ENCODE results near the gene TBC1D30.

TBC1D30 gene

DNA sequence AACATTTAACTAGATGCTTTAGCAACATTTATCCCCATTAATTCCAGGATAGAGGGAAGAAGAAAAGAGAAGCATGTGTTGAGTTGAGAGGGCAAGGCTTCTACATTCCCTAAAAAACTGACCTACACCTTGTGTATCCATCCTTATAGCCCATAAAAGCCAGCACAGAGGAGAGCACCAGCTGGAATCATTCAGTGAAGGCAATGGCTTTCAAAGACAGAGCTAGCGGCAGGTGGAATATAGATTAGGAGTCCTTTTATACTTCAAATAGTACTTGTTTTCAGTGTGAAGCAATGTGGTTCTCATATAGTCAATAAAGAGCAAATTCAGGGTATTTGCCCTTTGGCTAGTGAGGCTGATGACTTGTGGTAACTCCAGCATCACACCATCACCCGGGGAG, 94.4 kb downstream of the TBC1D30 start:
- no peak overlapping the region for H2AK5ac ChIP-seq (ENCODE audit: low read depth, low read length)
- no peak overlapping the region for H2BK15ac ChIP-seq (ENCODE audit: low read length)
- H3K4me2 ChIP-seq (ENCODE audit: insufficient read depth, low read length, poor library complexity, severe bottlenecking) = no peak overlapping the region
- H3K27ac ChIP-seq (replicated peaks; ENCODE audit: low read length) = no peak overlapping the region
- no peak overlapping the region for H3K14ac ChIP-seq (ENCODE audit: low read length)
- no peak overlapping the region for H4K91ac ChIP-seq (ENCODE audit: low read depth, low read length, poor library complexity)
- H3K79me1 ChIP-seq (ENCODE audit: low read depth, low read length) = no peaks in the 10 kb centered on the region
- no peaks in the 10 kb centered on the region for H3K4me1 ChIP-seq (ENCODE audit: control insufficient read depth in 2 of 2, insufficient read depth in 1 of 2, low read depth in 1 of 2, low read length in 2 of 2)
- H4K8ac ChIP-seq (ENCODE audit: low read depth, low read length) = no peak overlapping the region
- DNase-seq (ENCODE audit: low spot score) = no peak
- H2BK12ac ChIP-seq (ENCODE audit: low read length) = no peak overlapping the region
- no peak overlapping the region for H2AFZ ChIP-seq (ENCODE audit: low read length)
- no CpG with 5 or more reads among the region's 2 CpGs for WGBS, 2 donors (ENCODE audit: extremely low coverage in 2 of 2, insufficient read length in 2 of 2, insufficient replicate concordance in 1 of 2)
- H3K9ac ChIP-seq (ENCODE audit: low read depth, low read length, poor library complexity) = no peak overlapping the region
- H3K4me3 ChIP-seq (ENCODE audit: low read length in 2 of 2) = no peak overlapping the region
- H3K9me3 ChIP-seq (replicated peaks in 1 of 2; ENCODE audit: control insufficient read depth in 2 of 2, insufficient read depth in 1 of 2, low read depth in 1 of 2, low read length in 2 of 2) = peaks cover 0 to 4% of the 10 kb centered on the region in 2 donors
- no peak overlapping the region for H2BK5ac ChIP-seq (ENCODE audit: low read length)
- no peaks in the 10 kb centered on the region for H3K36me3 ChIP-seq (replicated peaks in 1 of 2; ENCODE audit: control insufficient read depth in 2 of 2, insufficient read depth in 2 of 2, low read length in 2 of 2)
- H3K18ac ChIP-seq (ENCODE audit: low read length) = no peak overlapping the region
- no peak overlapping the region for H3K23ac ChIP-seq (ENCODE audit: low read depth, low read length, poor library complexity)
- H3K4ac ChIP-seq (ENCODE audit: low read length) = no peak overlapping the region
- no peak overlapping the region for H2BK120ac ChIP-seq (ENCODE audit: low read depth, low read length)
- no peaks in the 10 kb centered on the region for H3K27me3 ChIP-seq (ENCODE audit: control insufficient read depth in 3 of 3, insufficient read depth in 3 of 3, low read depth in 1 of 3, low read length in 3 of 3)

DNA sequence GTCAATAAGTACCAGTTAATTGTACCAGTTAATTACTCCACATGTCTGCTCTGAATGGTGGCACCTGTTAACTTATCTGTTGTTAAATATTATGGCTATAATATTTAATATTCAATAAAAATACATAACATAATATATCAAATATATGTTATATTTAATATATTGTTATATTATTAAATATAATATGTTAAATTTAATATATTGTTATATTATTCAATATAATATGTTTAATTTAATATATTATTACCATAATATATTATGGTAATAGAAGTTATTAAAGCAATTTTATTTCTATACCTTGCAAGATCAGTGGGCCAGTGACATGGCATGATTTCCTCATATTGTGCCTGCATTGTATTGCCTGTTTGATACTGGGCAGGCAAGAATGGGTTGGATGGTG, 98.4 kb downstream of the TBC1D30 start:
- Histone ChIP-seq H2BK120ac (ENCODE audit: low read depth, low read length) (no peak overlapping the region), H3K36me3 (replicated peaks in 1 of 2; ENCODE audit: control insufficient read depth in 2 of 2, insufficient read depth in 2 of 2, low read length in 2 of 2) (no peaks in the 10 kb centered on the region), H2BK5ac (ENCODE audit: low read length) (no peak overlapping the region), H3K18ac (ENCODE audit: low read length) (no peak overlapping the region), H3K23ac (ENCODE audit: low read depth, low read length, poor library complexity) (no peak overlapping the region), H2BK12ac (ENCODE audit: low read length) (no peak overlapping the region), H2AK5ac (ENCODE audit: low read depth, low read length) (no peak overlapping the region), H3K4me3 (ENCODE audit: low read length in 2 of 2) (no peak overlapping the region), H4K8ac (ENCODE audit: low read depth, low read length) (no peak overlapping the region), H3K14ac (ENCODE audit: low read length) (no peak overlapping the region), H3K79me1 (ENCODE audit: low read depth, low read length) (no peaks in the 10 kb centered on the region), H2AFZ (ENCODE audit: low read length) (no peak overlapping the region), H4K91ac (ENCODE audit: low read depth, low read length, poor library complexity) (no peak overlapping the region), H3K4me1 (ENCODE audit: control insufficient read depth in 2 of 2, insufficient read depth in 1 of 2, low read depth in 1 of 2, low read length in 2 of 2) (no peaks in the 10 kb centered on the region), H3K9ac (ENCODE audit: low read depth, low read length, poor library complexity) (no peak overlapping the region), H3K27ac (replicated peaks; ENCODE audit: low read length) (no peak overlapping the region), H3K9me3 (replicated peaks in 1 of 2; ENCODE audit: control insufficient read depth in 2 of 2, insufficient read depth in 1 of 2, low read depth in 1 of 2, low read length in 2 of 2) (peaks cover 0 to 2% of the 10 kb centered on the region in 2 donors), H3K4ac (ENCODE audit: low read length) (no peak overlapping the region), H3K4me2 (ENCODE audit: insufficient read depth, low read length, poor library complexity, severe bottlenecking) (no peak overlapping the region), H2BK15ac (ENCODE audit: low read length) (no peak overlapping the region), H3K27me3 (ENCODE audit: control insufficient read depth in 3 of 3, insufficient read depth in 3 of 3, low read depth in 1 of 3, low read length in 3 of 3) (no peaks in the 10 kb centered on the region)
- DNase-seq (ENCODE audit: low spot score) = no peak

DNA sequence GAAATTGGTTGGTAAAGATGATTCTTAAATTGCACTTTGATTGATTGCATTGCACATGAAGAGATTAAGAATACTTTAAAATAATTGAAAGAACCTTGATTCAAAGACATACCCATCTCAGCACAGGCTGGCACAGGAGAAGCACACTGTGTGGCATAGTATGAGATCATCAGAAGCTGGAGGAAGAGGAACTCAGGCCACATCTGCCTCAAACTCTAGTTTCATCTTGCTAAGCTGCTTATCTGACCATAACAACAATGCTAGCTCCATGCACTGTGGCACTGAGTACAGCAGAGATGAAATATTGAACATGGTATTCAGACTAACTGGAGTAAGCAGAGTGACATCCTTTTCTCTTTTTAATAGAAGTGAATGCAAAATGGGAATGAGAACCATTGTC, 99.1 kb downstream of the TBC1D30 start:
- no peak overlapping the region for H3K4ac ChIP-seq (ENCODE audit: low read length)
- no peak overlapping the region for H3K18ac ChIP-seq (ENCODE audit: low read length)
- no peaks in the 10 kb centered on the region for H3K79me1 ChIP-seq (ENCODE audit: low read depth, low read length)
- no peaks in the 10 kb centered on the region for H3K27me3 ChIP-seq (ENCODE audit: control insufficient read depth in 3 of 3, insufficient read depth in 3 of 3, low read depth in 1 of 3, low read length in 3 of 3)
- H4K91ac ChIP-seq (ENCODE audit: low read depth, low read length, poor library complexity) = no peak overlapping the region
- H3K14ac ChIP-seq (ENCODE audit: low read length) = no peak overlapping the region
- no peak overlapping the region for H2BK120ac ChIP-seq (ENCODE audit: low read depth, low read length)
- no peak overlapping the region for H2BK5ac ChIP-seq (ENCODE audit: low read length)
- no peak overlapping the region for H3K27ac ChIP-seq (replicated peaks; ENCODE audit: low read length)
- no peak for DNase-seq (ENCODE audit: low spot score)
- H4K8ac ChIP-seq (ENCODE audit: low read depth, low read length) = no peak overlapping the region
- no peak overlapping the region for H3K9ac ChIP-seq (ENCODE audit: low read depth, low read length, poor library complexity)
- no peak overlapping the region for H3K4me2 ChIP-seq (ENCODE audit: insufficient read depth, low read length, poor library complexity, severe bottlenecking)
- no peaks in the 10 kb centered on the region for H3K36me3 ChIP-seq (replicated peaks in 1 of 2; ENCODE audit: control insufficient read depth in 2 of 2, insufficient read depth in 2 of 2, low read length in 2 of 2)
- peaks cover 0 to 2% of the 10 kb centered on the region in 2 donors for H3K9me3 ChIP-seq (replicated peaks in 1 of 2; ENCODE audit: control insufficient read depth in 2 of 2, insufficient read depth in 1 of 2, low read depth in 1 of 2, low read length in 2 of 2)
- H2BK12ac ChIP-seq (ENCODE audit: low read length) = no peak overlapping the region
- H2AFZ ChIP-seq (ENCODE audit: low read length) = no peak overlapping the region
- no peak overlapping the region for H2BK15ac ChIP-seq (ENCODE audit: low read length)
- no peak overlapping the region for H2AK5ac ChIP-seq (ENCODE audit: low read depth, low read length)
- H3K4me1 ChIP-seq (ENCODE audit: control insufficient read depth in 2 of 2, insufficient read depth in 1 of 2, low read depth in 1 of 2, low read length in 2 of 2) = no peaks in the 10 kb centered on the region
- no peak overlapping the region for H3K23ac ChIP-seq (ENCODE audit: low read depth, low read length, poor library complexity)
- no peak overlapping the region for H3K4me3 ChIP-seq (ENCODE audit: low read length in 2 of 2)
